GM12875 (cell line): ENCODE measurements around the gene ACER2.
"Not testable (repeated sequence)": the region's sequence is repeated elsewhere in the genome, so short reads cannot be mapped to it uniquely, and the experiment has no call there.

Source experiments
- H3K4me3 ChIP-seq: one replicate; pipeline ENCODE4 v1.5.1; 2011; ENCODE audit warnings: low read depth, low read length, control low read depth
- TF ChIP-seq, protein P1 (sequence below): IDR thresholded peaks from 2 replicates; pipeline ENCODE4 v1.5.1; 2011; ENCODE audit warnings: low read depth, mild to moderate bottlenecking, control low read depth, inconsistent platforms, low read length, moderate library complexity, borderline replicate concordance; ENCODE audit not compliant: insufficient read depth

Gene ACER2

DNA sequence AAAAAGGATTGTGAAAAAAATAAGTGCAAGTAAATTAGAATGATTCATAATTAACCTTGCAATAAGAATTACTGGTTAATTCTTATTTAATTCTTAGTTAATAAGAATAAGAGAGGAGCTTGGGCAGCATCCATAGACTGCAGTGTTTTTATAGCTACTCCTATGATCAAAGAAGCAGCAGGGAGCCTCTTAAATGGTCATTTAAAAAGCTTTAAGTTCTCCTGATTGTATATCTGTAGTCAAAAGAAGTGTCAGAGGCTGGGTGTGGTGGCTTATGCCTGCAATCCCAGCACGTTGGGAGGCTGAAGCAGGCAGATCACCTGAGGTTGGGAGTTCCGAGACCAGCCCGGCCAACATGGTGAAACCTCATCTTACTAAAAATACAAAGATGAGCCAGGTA lies 14.4 kb downstream of the ACER2 start:
- TF ChIP-seq, protein P1, sequence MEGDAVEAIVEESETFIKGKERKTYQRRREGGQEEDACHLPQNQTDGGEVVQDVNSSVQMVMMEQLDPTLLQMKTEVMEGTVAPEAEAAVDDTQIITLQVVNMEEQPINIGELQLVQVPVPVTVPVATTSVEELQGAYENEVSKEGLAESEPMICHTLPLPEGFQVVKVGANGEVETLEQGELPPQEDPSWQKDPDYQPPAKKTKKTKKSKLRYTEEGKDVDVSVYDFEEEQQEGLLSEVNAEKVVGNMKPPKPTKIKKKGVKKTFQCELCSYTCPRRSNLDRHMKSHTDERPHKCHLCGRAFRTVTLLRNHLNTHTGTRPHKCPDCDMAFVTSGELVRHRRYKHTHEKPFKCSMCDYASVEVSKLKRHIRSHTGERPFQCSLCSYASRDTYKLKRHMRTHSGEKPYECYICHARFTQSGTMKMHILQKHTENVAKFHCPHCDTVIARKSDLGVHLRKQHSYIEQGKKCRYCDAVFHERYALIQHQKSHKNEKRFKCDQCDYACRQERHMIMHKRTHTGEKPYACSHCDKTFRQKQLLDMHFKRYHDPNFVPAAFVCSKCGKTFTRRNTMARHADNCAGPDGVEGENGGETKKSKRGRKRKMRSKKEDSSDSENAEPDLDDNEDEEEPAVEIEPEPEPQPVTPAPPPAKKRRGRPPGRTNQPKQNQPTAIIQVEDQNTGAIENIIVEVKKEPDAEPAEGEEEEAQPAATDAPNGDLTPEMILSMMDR, result no peak
- H3K4me3 ChIP-seq, result no peak overlapping the region

DNA sequence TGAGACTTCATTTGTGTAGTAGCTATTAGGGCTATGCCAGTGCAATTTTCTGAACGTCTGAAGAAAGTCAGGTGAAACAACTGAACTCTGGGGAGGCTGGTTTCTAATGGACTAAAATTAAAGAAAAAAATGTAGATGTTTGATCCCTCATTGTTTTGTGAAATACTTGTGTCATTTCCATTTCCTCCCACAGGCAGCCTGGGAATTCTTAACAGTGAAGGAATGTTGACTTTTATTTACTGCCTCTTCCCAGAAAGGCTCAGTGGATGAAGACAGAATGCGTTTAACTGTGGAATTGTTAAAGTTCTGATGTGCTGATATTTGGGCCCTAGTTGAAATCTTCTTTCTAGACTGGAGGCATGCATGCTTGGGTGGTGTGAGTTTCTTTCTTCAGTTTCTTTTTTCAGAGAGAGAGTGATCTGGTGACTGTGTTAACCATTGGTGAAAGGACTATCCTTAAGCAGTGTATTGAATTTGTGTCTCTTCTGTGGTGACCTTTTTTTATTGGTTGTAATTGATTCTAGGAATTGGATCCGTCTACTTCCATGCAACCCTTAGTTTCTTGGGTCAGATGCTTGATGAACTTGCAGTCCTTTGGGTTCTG lies 15.5 kb downstream of the ACER2 start:
- TF ChIP-seq, protein P1, result no peak
- no peak overlapping the region for H3K4me3 ChIP-seq

DNA sequence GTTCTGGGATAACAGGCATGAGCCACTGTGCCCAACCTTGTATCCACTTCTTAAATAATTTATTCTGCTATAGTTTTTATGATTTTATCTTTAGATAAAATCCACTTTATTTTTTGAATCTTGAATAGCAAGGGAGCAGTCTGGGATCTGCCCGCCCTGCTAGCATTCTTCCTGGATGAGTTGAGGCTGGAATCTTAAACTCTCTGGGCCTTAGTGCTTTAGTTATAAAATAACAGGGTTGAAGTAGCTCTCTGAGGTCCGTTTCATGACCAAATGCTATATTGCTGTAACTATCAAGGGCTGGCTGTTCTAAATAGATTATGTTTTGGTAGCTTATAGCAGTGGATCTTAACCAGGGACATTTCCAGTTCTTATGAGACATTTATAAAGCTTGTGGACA lies 20.8 kb downstream of the ACER2 start:
- TF ChIP-seq, protein P1, result no peak

DNA sequence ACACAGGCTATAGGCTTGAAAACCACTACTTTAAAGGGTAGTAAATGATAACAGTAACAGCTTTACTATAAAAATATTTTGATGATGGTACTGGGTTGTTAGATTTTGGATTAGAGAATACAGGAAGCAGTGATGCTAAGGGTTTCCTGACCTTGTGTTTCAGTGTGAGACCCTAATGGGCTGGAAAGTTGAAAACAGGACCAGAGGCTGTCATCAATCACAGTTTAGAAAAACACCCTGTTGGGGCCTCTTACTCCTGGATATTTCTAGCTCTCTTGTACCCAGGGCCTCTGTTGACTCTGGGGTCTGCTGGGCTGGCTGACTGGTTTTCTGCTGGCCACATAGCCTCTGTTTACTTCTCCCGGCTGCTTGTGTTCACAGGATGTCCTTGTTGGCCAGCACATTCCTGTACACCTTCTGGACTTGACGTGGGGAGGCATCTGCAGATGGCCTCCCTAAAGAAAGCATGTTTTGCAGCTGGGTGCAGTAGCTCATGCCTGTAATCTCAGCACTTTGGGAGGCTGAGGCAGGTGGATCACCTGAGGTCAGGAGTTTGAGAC lies 21.5 kb downstream of the ACER2 start:
- TF ChIP-seq, protein P1, result no peak
- H3K4me3 ChIP-seq, result no peak overlapping the region

More for the DNA sequence above, 20.8 kb downstream of the ACER2 start:
- no peak overlapping the region for H3K4me3 ChIP-seq

DNA sequence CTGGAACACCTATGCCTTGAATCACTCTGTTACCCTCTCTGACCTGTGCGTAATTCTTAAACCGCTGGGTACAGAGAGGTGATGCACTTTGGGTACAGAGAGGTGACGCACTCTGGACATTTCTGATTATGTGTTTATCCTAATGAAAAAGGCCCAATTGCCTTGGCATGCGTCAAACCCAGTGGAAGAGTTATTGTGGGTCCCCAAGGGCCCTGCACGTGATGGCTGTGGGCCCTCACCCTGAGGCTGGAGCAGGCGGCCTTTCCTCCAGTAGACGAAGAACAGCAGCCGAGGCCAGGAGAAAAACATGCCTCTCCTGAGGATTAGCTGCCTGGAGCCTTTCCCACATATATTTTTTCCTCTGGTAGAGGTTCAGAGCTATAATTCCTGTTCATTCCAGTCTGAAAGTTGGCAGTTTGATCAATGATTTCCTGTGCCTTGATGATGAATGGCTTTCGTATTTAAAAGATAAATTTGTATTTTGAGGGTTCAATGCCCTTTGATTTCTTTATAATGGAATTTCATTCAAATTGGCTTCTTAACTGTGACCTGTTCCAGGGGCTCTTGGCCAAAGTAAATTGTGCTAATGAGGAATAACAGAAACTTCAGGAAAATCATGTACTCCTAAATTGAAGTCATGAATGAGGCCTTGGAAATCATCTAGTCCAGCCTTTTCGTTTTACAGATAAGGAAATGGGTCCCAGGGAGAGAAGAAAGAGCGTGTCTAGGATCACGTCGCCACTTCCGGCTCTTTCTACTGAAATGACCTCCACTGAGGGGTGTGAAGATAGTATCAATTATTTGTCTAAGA lies 22.8 kb downstream of the ACER2 start:
- H3K4me3 ChIP-seq, result no peak overlapping the region
- TF ChIP-seq, protein P1, result no peak

DNA sequence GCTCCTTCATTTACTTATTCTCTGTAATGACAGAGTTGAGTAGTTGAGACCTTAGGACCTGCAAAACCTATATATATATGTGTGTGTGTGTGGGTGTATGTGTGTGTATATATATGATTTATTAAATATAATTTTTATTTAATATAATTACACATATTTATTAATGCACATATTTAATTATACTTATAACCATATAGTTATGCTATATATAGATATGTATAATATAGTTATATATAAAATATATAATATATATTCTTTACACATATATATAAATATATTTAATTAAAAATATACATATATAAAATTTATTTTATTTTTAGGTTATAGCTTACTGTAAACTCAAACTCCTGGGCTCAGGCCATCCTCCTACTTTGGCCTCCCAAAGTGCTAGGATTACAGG lies 23.7 kb downstream of the ACER2 start:
- TF ChIP-seq, protein P1, result no peak
- H3K4me3 ChIP-seq, result no peak overlapping the region

DNA sequence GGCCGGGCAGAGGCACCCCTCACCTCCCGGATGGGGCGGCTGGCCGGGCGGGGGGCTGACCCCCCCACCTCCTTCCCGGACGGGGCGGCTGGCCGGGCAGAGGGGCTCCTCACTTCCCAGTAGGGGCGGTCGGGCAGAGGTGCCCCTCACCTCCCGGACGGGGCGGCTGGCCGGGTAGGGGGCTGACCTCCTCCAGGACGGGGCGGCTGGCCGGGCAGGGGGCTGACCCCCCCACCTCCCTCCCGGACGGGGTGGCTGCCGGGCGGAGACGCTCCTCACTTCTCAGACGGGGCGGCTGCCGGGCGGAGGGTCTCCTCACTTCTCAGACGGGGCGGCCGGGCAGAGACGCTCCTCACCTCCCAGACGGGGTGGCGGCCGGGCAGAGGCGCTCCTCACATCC lies 24.9 kb downstream of the ACER2 start:
- not testable (repeated sequence) for H3K4me3 ChIP-seq
